Measurements from ENCODE around the gene EVA1C.
"Not testable (repeated sequence)": the region's sequence is repeated elsewhere in the genome, so short reads cannot be mapped to it uniquely, and the experiment has no call there.

Gene EVA1C, protein sequence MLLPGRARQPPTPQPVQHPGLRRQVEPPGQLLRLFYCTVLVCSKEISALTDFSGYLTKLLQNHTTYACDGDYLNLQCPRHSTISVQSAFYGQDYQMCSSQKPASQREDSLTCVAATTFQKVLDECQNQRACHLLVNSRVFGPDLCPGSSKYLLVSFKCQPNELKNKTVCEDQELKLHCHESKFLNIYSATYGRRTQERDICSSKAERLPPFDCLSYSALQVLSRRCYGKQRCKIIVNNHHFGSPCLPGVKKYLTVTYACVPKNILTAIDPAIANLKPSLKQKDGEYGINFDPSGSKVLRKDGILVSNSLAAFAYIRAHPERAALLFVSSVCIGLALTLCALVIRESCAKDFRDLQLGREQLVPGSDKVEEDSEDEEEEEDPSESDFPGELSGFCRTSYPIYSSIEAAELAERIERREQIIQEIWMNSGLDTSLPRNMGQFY

DNA sequence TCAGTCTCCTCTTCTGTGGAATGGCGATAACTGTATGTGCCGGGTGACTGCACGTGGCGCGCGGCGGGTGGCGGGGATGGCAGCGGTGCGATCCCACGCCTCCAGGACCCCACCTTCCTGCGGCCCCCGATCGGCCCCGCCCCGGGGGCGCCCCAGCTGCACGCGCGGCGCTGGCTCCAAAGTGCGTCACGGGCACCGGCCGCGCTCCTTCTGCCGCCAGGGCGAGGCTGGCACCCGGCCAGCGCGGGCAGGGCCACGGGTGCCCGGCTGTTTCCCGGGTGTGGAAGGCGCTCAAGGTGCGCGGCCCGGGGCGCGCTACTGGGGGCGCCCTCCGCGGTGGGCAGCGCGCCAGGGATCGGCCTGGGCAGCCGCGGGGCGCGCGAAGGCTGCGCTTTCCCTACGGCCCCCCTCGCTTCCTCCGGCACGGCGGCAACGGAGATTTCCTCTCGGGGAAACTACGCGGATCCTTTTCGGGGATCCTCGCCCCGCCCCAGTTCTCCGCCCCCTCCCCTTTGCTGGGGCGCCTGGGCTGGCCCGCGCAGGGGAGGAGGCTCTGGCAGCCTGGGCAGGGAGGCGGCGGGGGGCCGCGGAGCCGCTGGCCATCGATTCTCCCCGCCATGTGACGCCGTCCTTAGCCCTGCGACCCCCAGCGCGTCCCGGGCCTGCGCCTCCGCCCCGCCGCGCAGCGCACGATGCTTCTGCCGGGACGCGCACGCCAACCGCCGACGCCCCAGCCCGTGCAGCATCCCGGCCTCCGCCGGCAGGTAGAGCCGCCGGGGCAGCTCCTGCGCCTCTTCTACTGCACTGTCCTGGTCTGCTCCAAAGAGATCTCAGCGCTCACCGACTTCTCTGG lies at the start of gene EVA1C:
Gene EVA1C, plus strand, starts transcription at position 545 of the 853 bp plus-strand sequence. Its CDS starts 148 bp downstream, at position 693.
- POLR2A ChIA-PET, result no interaction called here
- CTCF ChIA-PET, result interaction anchor here (1.1 kb wide), 1 partner anchor 11 kb away, joined by 3 read pairs; no protein-coding TSS in a partner anchor
- TF ChIP-seq, protein P1, sequence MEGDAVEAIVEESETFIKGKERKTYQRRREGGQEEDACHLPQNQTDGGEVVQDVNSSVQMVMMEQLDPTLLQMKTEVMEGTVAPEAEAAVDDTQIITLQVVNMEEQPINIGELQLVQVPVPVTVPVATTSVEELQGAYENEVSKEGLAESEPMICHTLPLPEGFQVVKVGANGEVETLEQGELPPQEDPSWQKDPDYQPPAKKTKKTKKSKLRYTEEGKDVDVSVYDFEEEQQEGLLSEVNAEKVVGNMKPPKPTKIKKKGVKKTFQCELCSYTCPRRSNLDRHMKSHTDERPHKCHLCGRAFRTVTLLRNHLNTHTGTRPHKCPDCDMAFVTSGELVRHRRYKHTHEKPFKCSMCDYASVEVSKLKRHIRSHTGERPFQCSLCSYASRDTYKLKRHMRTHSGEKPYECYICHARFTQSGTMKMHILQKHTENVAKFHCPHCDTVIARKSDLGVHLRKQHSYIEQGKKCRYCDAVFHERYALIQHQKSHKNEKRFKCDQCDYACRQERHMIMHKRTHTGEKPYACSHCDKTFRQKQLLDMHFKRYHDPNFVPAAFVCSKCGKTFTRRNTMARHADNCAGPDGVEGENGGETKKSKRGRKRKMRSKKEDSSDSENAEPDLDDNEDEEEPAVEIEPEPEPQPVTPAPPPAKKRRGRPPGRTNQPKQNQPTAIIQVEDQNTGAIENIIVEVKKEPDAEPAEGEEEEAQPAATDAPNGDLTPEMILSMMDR (IDR thresholded peaks at IDR 0.05; ENCODE audit: control extremely low read depth, extremely low read depth, low read depth, missing control alignments), result no peak
- DNase-seq (ENCODE audit: extremely low spot score), result no peak

DNA sequence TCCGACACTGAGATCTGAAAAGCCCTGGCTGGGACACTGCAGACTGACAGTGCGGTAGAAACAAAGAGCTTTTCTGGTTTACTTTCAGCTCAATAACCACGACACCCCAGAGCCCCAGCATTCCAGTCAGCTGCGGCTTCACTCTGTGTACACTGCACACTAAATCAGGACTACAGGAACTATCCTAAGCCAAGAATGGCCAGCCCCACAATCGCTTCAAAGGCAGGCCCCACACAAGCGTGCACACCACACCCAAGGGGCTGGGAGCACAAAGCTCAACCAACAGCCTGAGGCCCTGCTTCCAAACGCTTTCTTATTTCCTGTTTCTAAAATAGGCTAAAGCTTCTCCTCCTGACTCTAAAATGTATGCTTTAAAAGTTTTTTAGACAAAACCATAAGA lies 48.1 kb upstream of the EVA1C start:
- ChIA-PET CTCF (interaction anchor here (1.3 to 1.6 kb wide), 4 partner anchors 13 to 46 kb away, joined by 3 to 4 read pairs (median 3); no protein-coding TSS in a partner anchor), POLR2A (no interaction called here)
- no peak for DNase-seq (ENCODE audit: extremely low spot score)
- TF ChIP-seq, protein P1 (IDR thresholded peaks at IDR 0.05; ENCODE audit: control extremely low read depth, extremely low read depth, low read depth, missing control alignments), result no peak

DNA sequence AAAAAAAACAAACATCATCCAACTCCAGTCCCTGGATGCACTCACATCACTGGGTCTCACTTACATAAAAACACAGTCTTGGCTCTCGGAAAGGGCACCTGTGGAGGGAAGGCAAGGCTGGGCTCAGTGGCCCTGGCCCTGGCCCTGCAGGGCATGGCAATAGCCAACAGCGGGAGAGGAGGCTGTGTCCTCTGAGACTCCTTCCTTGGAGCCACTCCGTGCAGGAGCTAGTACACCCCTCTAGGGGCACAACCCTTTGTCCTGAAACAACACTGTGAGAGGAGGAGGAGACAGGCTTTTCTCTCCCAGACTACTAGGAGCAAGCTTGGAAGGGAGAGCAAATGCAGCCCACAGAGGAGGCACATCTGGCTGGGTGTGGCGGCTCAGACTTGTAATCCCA lies 47.7 kb upstream of the EVA1C start:
- TF ChIP-seq, protein P1 (IDR thresholded peaks at IDR 0.05; ENCODE audit: control extremely low read depth, extremely low read depth, low read depth, missing control alignments), result no peak
- no peak for DNase-seq (ENCODE audit: extremely low spot score)
- ChIA-PET CTCF (interaction anchor here (1.3 to 1.5 kb wide), 2 partner anchors 13 to 46 kb away, joined by 3 to 4 read pairs; no protein-coding TSS in a partner anchor), POLR2A (no interaction called here)

DNA sequence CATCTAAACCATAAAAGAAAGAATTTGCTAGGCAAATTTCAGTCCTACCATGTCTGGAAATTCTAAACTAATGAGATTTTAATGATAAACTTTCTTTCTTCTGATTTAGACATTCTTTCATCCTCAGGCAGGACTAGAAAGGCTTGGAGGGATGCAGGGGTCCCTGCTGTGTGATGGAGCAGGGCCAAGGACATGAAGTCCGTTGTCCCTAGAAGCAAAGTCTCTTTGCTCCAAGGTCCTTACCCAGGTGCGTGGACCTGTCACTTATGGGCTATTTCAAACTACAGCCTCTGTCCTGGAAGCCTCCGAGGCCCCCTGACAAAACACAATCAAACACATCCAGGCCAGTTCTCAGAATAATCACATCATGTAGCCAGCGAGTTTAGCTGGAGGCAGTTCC lies 46.3 kb upstream of the EVA1C start:
- ChIA-PET POLR2A (no interaction called here), CTCF (no interaction called here)
- DNase-seq (ENCODE audit: extremely low spot score), result no peak
- TF ChIP-seq, protein P1 (IDR thresholded peaks at IDR 0.05; ENCODE audit: control extremely low read depth, extremely low read depth, low read depth, missing control alignments), result no peak

DNA sequence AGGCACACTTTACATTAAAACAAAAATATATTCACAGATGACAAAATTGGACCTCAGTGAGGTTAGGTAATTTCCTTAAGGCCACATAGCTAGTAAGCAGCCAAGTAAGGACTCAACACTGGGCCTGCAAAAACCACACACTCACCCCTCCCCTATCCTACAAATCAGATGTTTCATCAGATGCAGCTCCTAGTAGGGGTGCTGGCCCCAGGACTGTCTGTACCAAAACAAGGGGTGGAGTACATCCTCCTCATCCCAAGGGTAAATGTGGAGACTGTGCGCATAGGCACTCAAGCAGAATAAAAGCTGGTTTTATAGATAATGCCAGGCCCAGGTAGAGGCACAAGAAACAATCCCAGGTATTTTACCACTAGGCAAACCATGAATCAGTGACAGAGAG lies 45.3 kb upstream of the EVA1C start:
- CTCF ChIA-PET, result interaction anchor here (1.3 kb wide), 1 partner anchor 36 kb away, joined by 3 read pairs; no protein-coding TSS in a partner anchor
- POLR2A ChIA-PET, result no interaction called here
- TF ChIP-seq, protein P1 (IDR thresholded peaks at IDR 0.05; ENCODE audit: control extremely low read depth, extremely low read depth, low read depth, missing control alignments), result no peak
- no peak for DNase-seq (ENCODE audit: extremely low spot score)

DNA sequence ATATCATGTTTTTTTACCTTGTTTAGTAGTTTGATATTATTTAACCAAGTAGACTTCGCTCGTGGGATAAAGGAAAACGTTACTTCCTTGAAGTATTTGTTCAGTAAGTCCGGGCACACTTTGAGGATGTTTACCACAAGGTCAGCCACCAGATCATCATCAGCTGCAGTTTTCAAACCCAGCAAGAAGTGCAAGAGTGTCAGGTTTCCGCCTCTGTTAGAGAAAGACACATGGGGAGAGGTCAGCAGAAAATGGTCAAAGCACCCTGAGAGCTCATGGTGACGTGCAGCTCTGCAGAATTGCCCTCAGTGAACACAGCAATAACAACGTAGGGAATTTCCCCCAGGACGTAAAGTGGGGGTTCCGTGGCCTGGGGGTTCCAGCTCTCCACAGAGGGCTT lies 44.1 kb upstream of the EVA1C start:
- ChIA-PET POLR2A (no interaction called here), CTCF (interaction anchor here (1.0 kb wide), 1 partner anchor 10 kb away, joined by 4 read pairs; no protein-coding TSS in a partner anchor)

DNA sequence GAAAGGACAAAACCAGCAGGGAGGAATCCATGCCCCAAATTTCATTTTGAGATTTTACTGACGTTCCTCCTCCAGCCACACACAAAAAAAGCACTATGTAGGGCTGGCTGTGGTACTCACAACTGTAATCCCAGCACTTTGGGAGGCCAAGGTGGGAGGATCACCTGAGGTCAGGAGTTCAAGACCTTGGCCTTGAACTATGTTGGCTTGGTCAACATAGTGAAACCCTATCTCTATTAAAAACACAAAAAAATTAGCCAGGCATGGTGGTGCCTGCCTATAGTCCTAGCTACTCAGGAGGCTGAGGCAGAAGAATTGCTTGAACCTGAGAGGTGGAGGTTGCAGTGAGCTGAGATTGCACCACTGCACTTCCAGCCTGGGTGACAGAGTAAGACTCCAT lies 43.5 kb upstream of the EVA1C start:
- DNase-seq (ENCODE audit: extremely low spot score); POLR2A ChIA-PET; CTCF ChIA-PET: not testable (repeated sequence)

More for the DNA sequence above, 44.1 kb upstream of the EVA1C start:
- TF ChIP-seq, protein P1 (IDR thresholded peaks at IDR 0.05; ENCODE audit: control extremely low read depth, extremely low read depth, low read depth, missing control alignments), result no peak
- no peak for DNase-seq (ENCODE audit: extremely low spot score)

Data from GM10248 (cell line).